Measurements from ENCODE around the gene SAMD4A. TPM values are rescaled to one million over a fixed set of nuclear protein-coding genes. Genes with fewer than 3 reads are reported as not detected.

The SAMD4A gene
- total RNA-seq, 1 experiment from 2014 or later, result 18.3 TPM

DNA sequence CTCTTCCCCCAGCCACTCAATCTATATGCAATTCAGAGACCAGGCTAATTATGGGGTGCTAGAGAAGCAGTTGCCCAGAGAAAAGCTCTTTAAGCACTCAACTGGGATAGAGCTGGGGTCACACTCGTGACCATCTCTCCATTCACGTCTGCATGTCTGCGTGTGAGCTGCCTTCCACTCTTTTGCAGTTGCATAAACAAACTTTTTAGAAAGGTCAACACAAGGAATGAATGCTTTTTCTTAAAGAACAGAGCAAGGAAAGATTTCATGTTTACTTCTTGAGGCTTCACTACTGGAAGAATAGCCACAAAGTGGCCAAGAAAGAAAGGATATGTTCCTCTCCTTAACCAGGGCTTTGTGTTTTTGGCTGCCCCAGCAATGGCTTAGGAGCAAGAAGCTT, 151.1 kb downstream of the SAMD4A start:
- Histone ChIP-seq H3K36me3 (ENCODE audit: low read depth) (no peaks in the 10 kb centered on the region), H3K4me1 (replicated peaks; ENCODE audit: insufficient read depth) (no peaks in the 10 kb centered on the region), H4K20me1 (ENCODE audit: insufficient read depth) (no peaks in the 10 kb centered on the region), H3K9me2 (ENCODE audit: insufficient read depth) (no peaks in the 10 kb centered on the region), H3K4me3 (no peak overlapping the region), H3K4me2 (no peak overlapping the region), H3K9me3 (ENCODE audit: insufficient read depth, low read depth) (no peaks in the 10 kb centered on the region), H3K27ac (no peak overlapping the region), H3K27me3 (ENCODE audit: insufficient read depth, low read depth) (no peaks in the 10 kb centered on the region), H2AFZ (no peak overlapping the region), H3F3A (ENCODE audit: insufficient read depth, low read depth) (no peaks in the 10 kb centered on the region), H3K79me2 (ENCODE audit: low read depth) (0 out of 2 replicates have a peak, but pooled peaks cover 6% of the 10 kb centered on the region)
- TF ChIP-seq, protein P1, sequence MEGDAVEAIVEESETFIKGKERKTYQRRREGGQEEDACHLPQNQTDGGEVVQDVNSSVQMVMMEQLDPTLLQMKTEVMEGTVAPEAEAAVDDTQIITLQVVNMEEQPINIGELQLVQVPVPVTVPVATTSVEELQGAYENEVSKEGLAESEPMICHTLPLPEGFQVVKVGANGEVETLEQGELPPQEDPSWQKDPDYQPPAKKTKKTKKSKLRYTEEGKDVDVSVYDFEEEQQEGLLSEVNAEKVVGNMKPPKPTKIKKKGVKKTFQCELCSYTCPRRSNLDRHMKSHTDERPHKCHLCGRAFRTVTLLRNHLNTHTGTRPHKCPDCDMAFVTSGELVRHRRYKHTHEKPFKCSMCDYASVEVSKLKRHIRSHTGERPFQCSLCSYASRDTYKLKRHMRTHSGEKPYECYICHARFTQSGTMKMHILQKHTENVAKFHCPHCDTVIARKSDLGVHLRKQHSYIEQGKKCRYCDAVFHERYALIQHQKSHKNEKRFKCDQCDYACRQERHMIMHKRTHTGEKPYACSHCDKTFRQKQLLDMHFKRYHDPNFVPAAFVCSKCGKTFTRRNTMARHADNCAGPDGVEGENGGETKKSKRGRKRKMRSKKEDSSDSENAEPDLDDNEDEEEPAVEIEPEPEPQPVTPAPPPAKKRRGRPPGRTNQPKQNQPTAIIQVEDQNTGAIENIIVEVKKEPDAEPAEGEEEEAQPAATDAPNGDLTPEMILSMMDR (conservative IDR thresholded peaks at IDR 0.05), result no peak
- no peak for TF ChIP-seq EZH2 (IDR thresholded peaks at IDR 0.05; ENCODE audit: low read depth)
- ChIA-PET CTCF (no interaction called here), POLR2A (ENCODE audit: unreplicated experiment) (no interaction called here)
- DNase-seq, result no peak
- BruUV-seq (replicated peaks), result no TSS peak
- intact Hi-C loops (cut with micrococcal nuclease; ENCODE audit: unreplicated experiment), result no loop called here

DNA sequence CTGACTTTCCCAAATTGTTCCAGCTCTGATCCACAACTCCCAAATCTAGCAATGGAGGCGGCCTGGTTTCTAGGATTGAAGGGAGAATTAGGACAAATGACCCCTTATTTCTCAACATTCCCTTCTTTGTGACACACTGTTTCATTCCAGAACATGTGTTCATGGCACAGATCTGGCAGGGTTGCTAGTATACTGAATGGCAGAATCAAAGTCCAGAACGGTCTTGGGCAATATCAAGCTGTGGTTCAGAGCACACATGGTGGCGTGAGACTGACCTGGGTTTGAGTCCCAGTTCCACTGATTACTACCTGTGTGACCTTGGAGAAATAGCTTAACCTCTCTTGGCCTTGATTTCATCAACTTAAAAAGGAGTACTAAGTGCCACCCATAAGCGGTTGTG, 152.5 kb downstream of the SAMD4A start:
- H3K9me2 ChIP-seq (ENCODE audit: insufficient read depth), result no peaks in the 10 kb centered on the region
- TF ChIP-seq, protein P1 (conservative IDR thresholded peaks at IDR 0.05), result no peak
- TF ChIP-seq EZH2 (IDR thresholded peaks at IDR 0.05; ENCODE audit: low read depth), result no peak
- no peaks in the 10 kb centered on the region for H3K4me1 ChIP-seq (replicated peaks; ENCODE audit: insufficient read depth)
- H3K36me3 ChIP-seq (ENCODE audit: low read depth), result no peaks in the 10 kb centered on the region
- BruUV-seq (replicated peaks), result no TSS peak
- intact Hi-C loops (cut with micrococcal nuclease; ENCODE audit: unreplicated experiment), result no loop called here
- 0 out of 2 replicates have a peak, but pooled peaks cover 6% of the 10 kb centered on the region for H3K79me2 ChIP-seq (ENCODE audit: low read depth)
- ChIA-PET CTCF (no interaction called here), POLR2A (ENCODE audit: unreplicated experiment) (no interaction called here)
- DNase-seq, result no peak
- no peaks in the 10 kb centered on the region for H3K9me3 ChIP-seq (ENCODE audit: insufficient read depth, low read depth)
- no peak overlapping the region for H3K4me3 ChIP-seq
- H3K27me3 ChIP-seq (ENCODE audit: insufficient read depth, low read depth), result no peaks in the 10 kb centered on the region
- H3F3A ChIP-seq (ENCODE audit: insufficient read depth, low read depth), result no peaks in the 10 kb centered on the region
- H4K20me1 ChIP-seq (ENCODE audit: insufficient read depth), result no peaks in the 10 kb centered on the region
- no peak overlapping the region for H3K27ac ChIP-seq
- no peak overlapping the region for H2AFZ ChIP-seq
- H3K4me2 ChIP-seq, result no peak overlapping the region

DNA sequence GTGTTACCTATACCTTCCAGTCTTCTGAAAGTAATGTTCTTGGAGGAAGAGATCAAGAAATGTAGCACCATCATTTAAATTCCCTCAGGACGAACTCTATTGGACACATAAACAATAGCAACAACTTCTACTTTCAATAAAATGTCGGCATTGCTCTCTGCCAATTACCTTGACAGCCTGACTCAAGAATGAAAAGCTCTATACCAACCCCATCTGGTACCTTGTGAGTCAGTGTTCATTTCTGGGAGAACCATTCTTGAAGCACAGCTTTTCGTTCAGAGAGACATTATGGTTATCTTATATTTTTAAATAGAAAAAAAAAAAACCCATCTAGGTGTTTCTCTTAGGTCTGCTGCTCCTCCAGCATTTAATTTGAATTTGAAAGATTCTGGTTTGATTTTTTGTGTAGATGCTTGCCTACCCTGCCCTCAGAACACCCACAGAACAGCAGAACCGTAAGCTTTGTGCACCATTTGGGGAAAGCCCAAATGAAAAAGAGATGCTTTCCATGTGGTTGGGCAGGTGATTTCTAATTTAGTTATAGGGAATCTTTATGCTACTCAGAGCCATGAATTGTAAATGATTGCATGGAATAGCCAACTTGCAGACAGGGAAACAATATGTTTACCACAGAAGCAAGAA, 156.0 kb downstream of the SAMD4A start:
- Histone ChIP-seq H3F3A (ENCODE audit: insufficient read depth, low read depth) (no peaks in the 10 kb centered on the region), H3K9me3 (ENCODE audit: insufficient read depth, low read depth) (no peaks in the 10 kb centered on the region), H3K9me2 (ENCODE audit: insufficient read depth) (no peaks in the 10 kb centered on the region), H3K36me3 (ENCODE audit: low read depth) (no peaks in the 10 kb centered on the region), H2AFZ (no peak overlapping the region), H3K79me2 (ENCODE audit: low read depth) (0 out of 2 replicates have a peak, but pooled peaks cover 3% of the 10 kb centered on the region), H3K4me1 (replicated peaks; ENCODE audit: insufficient read depth) (no peaks in the 10 kb centered on the region), H3K27ac (no peak overlapping the region), H3K4me3 (no peak overlapping the region), H4K20me1 (ENCODE audit: insufficient read depth) (no peaks in the 10 kb centered on the region), H3K27me3 (ENCODE audit: insufficient read depth, low read depth) (no peaks in the 10 kb centered on the region), H3K4me2 (no peak overlapping the region)
- ChIA-PET CTCF (interaction anchor here (0.5 to 0.7 kb wide), 3 partner anchors 9 to 54 kb away, joined by 3 to 4 read pairs (median 3); no protein-coding TSS in a partner anchor), POLR2A (ENCODE audit: unreplicated experiment) (no interaction called here)
- BruUV-seq (replicated peaks), result no TSS peak
- intact Hi-C loops (cut with micrococcal nuclease; ENCODE audit: unreplicated experiment), result no loop called here
- TF ChIP-seq EZH2 (IDR thresholded peaks at IDR 0.05; ENCODE audit: low read depth), result no peak
- TF ChIP-seq, protein P1 (conservative IDR thresholded peaks at IDR 0.05), result no peak
- no peak for DNase-seq

Data from PC-9 (cell line).